Measurements from ENCODE around the gene TENT4A.

TENT4A gene

DNA sequence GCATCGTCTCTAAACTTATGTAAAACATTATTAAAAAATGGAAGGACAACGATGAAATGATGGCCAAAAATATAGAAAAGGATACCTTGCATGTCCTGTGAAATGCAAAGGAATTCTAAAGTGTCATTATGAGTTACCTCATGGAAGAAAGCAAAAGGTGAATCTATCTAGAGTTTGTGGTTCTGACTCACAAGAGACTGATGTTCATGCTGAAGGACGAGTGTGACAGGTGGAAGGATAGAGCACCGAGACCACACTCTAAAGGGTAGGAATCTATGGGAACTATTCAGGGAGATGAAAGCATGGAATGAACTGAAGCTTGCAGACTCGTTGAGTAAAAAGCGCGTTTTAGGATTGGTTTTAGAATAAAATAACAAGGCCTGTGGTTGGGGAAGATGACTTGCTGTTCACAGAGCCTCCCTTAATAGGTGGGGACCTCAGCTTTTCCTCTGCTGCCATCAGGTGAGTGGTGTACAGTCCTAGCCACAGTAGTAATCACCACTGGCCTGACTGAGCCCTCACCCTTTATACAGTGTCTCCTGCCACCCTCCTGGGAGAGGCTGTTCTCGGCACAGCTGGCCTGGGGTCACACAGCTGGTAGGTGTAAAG, 11.2 kb downstream of the TENT4A start:
- DNase-seq (ENCODE audit: low read depth) = no peak
- TF ChIP-seq, protein P1, sequence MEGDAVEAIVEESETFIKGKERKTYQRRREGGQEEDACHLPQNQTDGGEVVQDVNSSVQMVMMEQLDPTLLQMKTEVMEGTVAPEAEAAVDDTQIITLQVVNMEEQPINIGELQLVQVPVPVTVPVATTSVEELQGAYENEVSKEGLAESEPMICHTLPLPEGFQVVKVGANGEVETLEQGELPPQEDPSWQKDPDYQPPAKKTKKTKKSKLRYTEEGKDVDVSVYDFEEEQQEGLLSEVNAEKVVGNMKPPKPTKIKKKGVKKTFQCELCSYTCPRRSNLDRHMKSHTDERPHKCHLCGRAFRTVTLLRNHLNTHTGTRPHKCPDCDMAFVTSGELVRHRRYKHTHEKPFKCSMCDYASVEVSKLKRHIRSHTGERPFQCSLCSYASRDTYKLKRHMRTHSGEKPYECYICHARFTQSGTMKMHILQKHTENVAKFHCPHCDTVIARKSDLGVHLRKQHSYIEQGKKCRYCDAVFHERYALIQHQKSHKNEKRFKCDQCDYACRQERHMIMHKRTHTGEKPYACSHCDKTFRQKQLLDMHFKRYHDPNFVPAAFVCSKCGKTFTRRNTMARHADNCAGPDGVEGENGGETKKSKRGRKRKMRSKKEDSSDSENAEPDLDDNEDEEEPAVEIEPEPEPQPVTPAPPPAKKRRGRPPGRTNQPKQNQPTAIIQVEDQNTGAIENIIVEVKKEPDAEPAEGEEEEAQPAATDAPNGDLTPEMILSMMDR (IDR thresholded peaks at IDR 0.05; ENCODE audit: insufficient read depth, low read depth, low read length, missing control alignments) = no peak
- no peak overlapping the region for H3K4me3 ChIP-seq (ENCODE audit: low read depth, low read length)

DNA sequence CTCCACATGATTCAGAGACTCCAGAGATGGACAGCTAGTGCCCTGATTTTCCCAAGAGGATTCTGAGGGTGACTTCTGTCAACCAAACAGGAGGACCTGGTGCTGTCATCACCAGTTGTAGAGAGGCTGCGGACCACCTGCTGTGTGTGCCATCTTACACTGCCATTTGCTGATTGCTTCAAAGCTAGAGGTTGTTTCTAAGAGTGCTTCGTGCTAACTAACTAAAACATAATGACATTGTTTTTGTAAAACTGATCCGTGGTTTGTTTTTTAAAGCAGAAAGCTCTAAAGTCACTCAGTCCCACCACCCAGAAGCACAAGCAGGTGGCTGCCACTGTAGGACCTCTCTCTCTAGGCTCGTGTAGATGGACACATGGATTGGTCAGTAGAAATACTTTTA, 12.2 kb downstream of the TENT4A start:
- TF ChIP-seq, protein P1 (IDR thresholded peaks at IDR 0.05; ENCODE audit: insufficient read depth, low read depth, low read length, missing control alignments) = no peak
- DNase-seq (ENCODE audit: low read depth) = no peak
- H3K4me3 ChIP-seq (ENCODE audit: low read depth, low read length) = no peak overlapping the region

DNA sequence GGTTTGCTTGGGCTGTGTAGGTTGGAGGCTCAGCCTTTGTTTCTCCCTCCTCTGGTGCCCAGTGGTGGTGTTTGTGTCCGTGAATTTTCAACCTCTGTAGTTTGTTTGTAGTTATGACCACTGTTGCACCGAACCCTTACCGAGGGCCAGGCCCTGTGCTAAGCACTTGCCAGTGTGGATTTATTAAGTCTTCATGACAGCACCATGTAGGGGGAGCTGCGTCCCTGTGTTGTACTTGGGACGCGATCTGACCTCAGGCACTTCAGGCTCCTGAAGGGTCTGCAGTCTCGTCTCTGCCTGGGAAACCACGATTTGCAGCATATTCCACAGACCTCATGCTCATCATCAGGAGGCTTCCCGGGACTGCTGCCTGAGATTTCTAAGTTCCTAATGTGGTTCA, 12.8 kb downstream of the TENT4A start:
- H3K4me3 ChIP-seq (ENCODE audit: low read depth, low read length) = no peak overlapping the region
- no peak for DNase-seq (ENCODE audit: low read depth)
- TF ChIP-seq, protein P1 (IDR thresholded peaks at IDR 0.05; ENCODE audit: insufficient read depth, low read depth, low read length, missing control alignments) = no peak

DNA sequence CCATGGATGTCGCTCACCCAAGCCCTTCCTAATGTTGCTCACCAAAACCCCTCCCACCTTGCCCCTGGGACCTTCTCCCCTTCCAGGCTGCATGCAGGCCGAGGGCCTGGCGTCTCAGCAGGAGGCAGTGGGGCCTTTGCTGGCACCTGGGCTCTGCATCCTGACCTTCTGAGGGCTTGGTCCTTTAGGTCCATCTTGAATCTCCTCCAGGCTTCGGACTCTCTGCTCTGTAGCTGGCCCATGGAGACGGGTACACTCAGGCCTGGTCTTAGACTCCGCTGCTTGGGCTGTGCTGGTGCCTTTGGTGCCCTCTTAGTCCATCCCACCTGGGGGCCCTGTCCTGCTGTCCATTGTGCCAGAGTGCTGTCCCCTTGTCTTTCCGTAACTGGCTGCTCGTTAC, 14.0 kb downstream of the TENT4A start:
- DNase-seq (ENCODE audit: low read depth) = no peak
- H3K4me3 ChIP-seq (ENCODE audit: low read depth, low read length) = no peak overlapping the region
- TF ChIP-seq, protein P1 (IDR thresholded peaks at IDR 0.05; ENCODE audit: insufficient read depth, low read depth, low read length, missing control alignments) = no peak

DNA sequence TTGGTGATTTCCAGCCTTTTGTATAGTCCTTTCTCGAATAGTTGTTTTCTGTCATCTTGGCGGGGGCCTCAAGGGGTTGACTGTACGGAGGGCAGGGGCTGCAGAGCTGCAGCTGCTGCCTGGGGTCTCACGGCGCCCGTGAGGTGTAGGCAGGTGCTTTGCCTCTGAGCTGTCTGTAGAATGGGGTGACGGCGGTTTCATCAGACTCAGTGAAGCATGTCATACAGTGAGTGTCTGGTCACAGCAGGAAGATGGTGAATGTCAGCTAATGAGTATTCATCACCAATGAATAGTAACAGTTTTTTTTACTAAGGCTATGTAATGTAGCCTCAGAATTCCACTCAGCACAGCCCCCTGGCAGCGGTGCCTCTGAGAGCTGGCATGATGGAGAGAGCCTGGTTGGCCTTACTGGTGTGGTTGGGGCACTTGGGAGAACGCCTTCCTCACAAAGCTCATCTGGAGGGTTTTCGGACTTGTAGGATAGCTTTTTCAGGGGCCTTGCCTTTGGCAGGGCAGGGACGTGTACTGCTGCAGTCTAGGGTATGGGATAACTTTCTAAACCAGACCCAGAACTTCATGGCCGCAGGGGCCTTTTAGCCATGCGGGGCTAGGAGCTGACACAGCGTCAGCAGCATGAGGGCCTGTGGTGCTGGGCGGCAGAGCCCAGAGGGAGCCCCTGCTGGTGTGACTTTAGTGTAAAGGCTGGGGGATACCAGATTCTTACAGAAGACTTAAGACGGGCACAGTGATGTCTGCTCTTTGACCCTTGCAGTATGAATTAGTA, 15.0 kb downstream of the TENT4A start:
- H3K4me3 ChIP-seq (ENCODE audit: low read depth, low read length) = peak overlapping the region; percentile 24
- DNase-seq (ENCODE audit: low read depth) = peak; percentile 84
- TF ChIP-seq, protein P1 (IDR thresholded peaks at IDR 0.05; ENCODE audit: insufficient read depth, low read depth, low read length, missing control alignments) = no peak

DNA sequence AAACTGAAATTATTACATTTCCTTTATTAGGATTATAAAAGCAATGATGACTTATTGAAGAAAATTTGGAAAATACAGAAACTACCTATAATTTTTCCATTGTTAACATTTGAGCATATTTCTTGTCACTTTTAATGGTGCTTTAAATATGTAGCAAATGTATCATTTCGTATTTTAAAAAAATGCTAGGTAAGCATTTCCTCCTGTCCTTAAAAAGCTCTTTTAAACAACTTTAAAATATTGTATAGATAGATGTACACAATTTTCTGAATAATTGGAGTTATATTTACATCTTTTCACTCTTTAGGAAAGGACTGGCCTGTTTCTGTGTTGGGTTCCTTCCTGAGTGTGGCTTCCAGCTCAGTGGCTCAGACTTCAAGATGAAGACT, 15.6 kb downstream of the TENT4A start:
- TF ChIP-seq, protein P1 (IDR thresholded peaks at IDR 0.05; ENCODE audit: insufficient read depth, low read depth, low read length, missing control alignments) = no peak
- DNase-seq (ENCODE audit: low read depth) = no peak
- H3K4me3 ChIP-seq (ENCODE audit: low read depth, low read length) = no peak overlapping the region

All from GM12865 (cell line).